Measurements from ENCODE around the gene NDUFB2. TPM values are rescaled to one million over a fixed set of nuclear protein-coding genes. Genes with fewer than 3 reads are reported as not detected.
"Not testable (repeated sequence)": the region's sequence is repeated elsewhere in the genome, so short reads cannot be mapped to it uniquely, and the experiment has no call there.

NDUFB2 gene
- polyA plus RNA-seq, 12 donors, result 77.6 to 167 (median 144) TPM; not detected in 1

GRCh38 chr7:140724706-140725105 is 28.2 kb downstream of the NDUFB2 start:
- DNase-seq, result no peak

- no peak for DNase-seq
Measured at GRCh38 chr7:140726281-140726680, 29.8 kb downstream of the NDUFB2 start.

GRCh38 chr7:140732416-140732815 is 35.9 kb downstream of the NDUFB2 start:
- DNase-seq, result no peak

- no peak for DNase-seq
Measured at GRCh38 chr7:140734096-140734495, 37.6 kb downstream of the NDUFB2 start.

- DNase-seq, result no peak
Measured at GRCh38 chr7:140734729-140735128, 38.2 kb downstream of the NDUFB2 start.

GRCh38 chr7:140738280-140738679 is 41.8 kb downstream of the NDUFB2 start:
- no peak for DNase-seq

GRCh38 chr7:140743255-140743654 is 46.7 kb downstream of the NDUFB2 start:
- not testable (repeated sequence) for DNase-seq

- DNase-seq, result no peak
Measured at GRCh38 chr7:140744005-140744404, 47.5 kb downstream of the NDUFB2 start.

- DNase-seq, result no peak
Measured at GRCh38 chr7:140745266-140746058, 49.0 kb downstream of the NDUFB2 start.

GRCh38 chr7:140746751-140747150 is 50.2 kb downstream of the NDUFB2 start:
- DNase-seq, result no peak

GRCh38 chr7:140752533-140752932 is 56.0 kb downstream of the NDUFB2 start:
- no peak for DNase-seq

- DNase-seq, result no peak
Measured at GRCh38 chr7:140754506-140754905, 58.0 kb downstream of the NDUFB2 start.

Other genes starting within 250 kb of the NDUFB2 start
- 100 to 1,000 TPM in 1 of 12 donors, 10 to 100 TPM in 10, not detected in 1; 55.9 to 111 (median 82.9) TPM for gene MKRN1, start 217.2 kb upstream of the NDUFB2 start, polyA plus RNA-seq (ENCODE audit: insufficient read length in 12 of 12)
- gene DENND2A, start 55.9 kb upstream of the NDUFB2 start, polyA plus RNA-seq (ENCODE audit: insufficient read length in 12 of 12), result 10 to 100 TPM in 11 of 12 donors, not detected in 1; 35.7 to 76.7 (median 47.6) TPM
- gene ADCK2, start 23.8 kb upstream of the NDUFB2 start, polyA plus RNA-seq (ENCODE audit: insufficient read length in 12 of 12), result 10 to 100 TPM in 10 of 12 donors, 1 to 10 TPM in 1, not detected in 1; 6.8 to 18.3 (median 12.7) TPM
- 10 to 100 TPM in 10 of 12 donors, 1 to 10 TPM in 1, not detected in 1; 9.8 to 17.6 (median 13.2) TPM for gene BRAF, start 228.2 kb downstream of the NDUFB2 start, polyA plus RNA-seq (ENCODE audit: insufficient read length in 12 of 12)